HG02763 (cell line): Measurements from ENCODE around the gene SSRP1.

Experiments
- ATAC-seq: cut with Tn5 transposase; IDR thresholded peaks from one replicate; pipeline ENCODE4 v1.9.1; 2021; ENCODE audit warnings: mild to moderate bottlenecking, moderate library complexity; ENCODE audit not compliant: unreplicated experiment

Gene SSRP1

DNA sequence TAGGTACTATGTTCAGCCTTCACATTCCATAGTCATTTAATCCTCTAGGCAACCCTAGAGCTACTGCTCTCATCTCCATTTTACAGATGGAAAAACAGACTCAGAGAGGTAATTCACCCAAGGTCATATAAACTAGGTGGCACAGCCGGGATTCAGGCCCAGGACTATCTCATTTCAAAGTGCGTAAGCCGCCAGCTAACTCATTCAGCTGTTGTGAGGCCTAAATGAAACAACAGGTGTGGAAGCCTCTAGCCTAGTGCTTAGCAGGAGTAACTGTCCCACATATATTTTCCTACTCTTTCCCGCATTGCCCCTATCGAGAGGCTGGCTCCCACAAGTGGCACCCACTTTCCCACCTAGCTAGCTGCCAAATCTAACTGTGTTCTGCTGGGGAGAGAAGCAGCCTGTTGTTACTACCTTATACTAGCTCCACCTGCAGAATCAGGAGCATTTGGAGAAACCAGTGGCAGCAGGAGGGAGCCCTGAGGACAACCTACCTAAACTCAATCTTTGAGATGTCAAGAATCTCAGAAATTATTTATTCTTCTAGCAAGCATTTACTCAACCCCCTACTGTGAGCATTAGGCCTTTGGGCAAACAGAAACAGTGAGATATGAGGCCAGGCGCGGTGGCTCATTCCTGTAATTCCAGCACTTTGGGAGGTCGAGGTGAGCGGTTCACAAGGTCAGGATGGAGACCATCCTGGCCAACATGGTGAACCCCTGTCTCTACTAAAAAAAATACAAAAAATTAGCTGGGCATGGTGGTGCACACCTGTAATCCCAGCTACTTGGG, 24.4 kb upstream of the SSRP1 start:
- ATAC-seq = no peak

- ATAC-seq = no peak
Observed at GRCh38 chr11:57359396-57359795, 23.7 kb upstream of the SSRP1 start.

- no peak for ATAC-seq
Observed at GRCh38 chr11:57358991-57359390, 23.3 kb upstream of the SSRP1 start.

DNA sequence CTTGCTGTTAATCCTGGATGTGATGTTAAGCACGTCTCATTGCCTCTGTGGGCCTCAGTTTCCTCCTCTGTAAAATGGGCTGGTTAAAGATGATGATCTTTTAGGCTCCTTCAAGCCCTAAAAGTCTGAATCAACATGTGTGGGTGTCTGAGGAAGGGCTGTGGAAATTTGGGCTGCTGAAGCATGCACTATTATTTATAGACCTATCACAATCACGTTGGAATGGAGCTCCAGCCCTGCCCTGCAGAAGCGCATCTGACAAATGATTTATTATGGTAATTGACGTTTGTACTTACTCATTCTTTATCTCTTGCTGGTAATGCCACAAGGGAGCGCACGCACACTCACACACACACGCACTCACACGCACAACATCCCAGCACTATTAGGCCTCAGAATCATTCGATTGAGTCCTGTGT, 22.9 kb upstream of the SSRP1 start:
- no peak for ATAC-seq

- no peak for ATAC-seq
Observed at GRCh38 chr11:57357856-57358255, 22.2 kb upstream of the SSRP1 start.

- no peak for ATAC-seq
Observed at GRCh38 chr11:57357310-57357709, 21.6 kb upstream of the SSRP1 start.

DNA sequence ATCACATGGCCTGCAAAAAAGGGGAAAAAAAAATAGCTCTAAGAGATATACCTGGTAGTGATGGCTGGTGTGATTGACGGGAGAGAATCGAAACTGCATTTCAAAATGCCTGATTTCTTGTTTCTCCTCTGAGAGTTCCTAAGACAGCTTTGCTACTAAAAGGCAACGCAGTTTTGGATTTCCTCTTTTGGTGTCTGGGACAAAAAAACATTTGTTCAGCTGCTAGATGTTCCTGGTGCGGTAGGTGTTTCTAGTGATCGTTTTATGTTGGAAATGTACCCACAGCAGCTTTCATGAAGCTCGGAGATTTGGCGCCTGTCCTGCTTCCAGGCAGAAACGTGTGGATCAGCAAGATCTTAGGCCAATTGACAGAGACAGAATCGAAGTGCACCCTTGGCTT, 20.6 kb upstream of the SSRP1 start:
- ATAC-seq = no peak

GRCh38 chr11:57354699-57355098, 19.0 kb upstream of the SSRP1 start:
- no peak for ATAC-seq

- ATAC-seq = no peak
Observed at GRCh38 chr11:57353852-57354251, 18.2 kb upstream of the SSRP1 start.

GRCh38 chr11:57353446-57353845, 17.8 kb upstream of the SSRP1 start:
- no peak for ATAC-seq

GRCh38 chr11:57353036-57353435, 17.3 kb upstream of the SSRP1 start:
- no peak for ATAC-seq

GRCh38 chr11:57349491-57350274, 14.0 kb upstream of the SSRP1 start:
- no peak for ATAC-seq

DNA sequence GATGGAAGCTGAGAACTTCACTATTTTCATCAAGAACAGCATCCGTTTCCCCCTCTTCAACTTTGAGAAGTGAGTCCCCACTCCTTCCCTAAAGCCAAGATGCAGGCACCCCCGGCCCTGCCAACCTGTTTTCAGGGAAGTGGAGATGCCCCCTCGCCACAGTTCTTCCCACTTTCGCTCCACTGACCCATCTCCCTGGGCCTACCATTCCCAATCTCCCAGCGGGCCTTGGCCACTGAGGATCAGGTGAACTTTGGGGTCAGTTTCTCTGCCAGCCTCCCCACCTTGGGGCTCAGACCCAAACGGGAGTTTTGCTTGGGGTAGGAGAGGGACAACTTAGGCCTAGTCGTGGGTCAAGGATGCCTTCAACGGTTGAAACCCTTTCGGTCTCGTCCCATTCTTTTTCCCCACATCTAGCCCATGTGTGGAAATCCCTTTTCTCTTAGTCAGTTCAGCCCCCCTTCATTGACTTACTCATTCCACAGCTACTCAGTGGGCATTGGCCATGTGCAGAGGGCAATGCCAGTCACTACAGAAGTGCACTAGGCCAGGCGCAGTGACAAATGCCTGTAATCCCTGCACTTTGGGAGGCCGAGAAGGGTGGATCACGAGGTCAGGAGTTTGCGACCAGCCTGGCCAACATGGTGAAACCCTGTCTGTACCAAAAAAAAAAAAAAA, 13.1 kb upstream of the SSRP1 start:
- ATAC-seq = no peak

DNA sequence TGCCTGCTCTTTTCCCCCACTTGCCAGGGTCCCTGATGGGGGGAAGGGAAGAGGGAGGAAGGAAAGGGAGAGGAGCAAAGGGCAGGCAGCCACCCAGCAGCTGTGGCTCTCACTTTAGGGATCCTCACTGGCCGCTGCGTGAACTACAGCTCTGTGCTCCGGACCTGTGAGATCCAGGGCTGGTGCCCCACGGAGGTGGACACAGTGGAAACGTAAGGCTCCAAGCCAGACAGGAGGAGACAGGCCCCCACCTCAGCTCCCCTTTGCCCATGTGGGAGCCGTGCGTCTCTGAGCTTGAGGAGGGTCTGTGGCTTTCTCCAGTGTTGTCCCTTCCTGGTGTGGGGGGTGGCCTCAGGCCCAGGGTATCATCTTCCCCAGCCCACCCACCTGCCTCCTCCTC, 12.4 kb upstream of the SSRP1 start:
- ATAC-seq = no peak

- no peak for ATAC-seq
Observed at GRCh38 chr11:57347336-57347735, 11.6 kb upstream of the SSRP1 start.

DNA sequence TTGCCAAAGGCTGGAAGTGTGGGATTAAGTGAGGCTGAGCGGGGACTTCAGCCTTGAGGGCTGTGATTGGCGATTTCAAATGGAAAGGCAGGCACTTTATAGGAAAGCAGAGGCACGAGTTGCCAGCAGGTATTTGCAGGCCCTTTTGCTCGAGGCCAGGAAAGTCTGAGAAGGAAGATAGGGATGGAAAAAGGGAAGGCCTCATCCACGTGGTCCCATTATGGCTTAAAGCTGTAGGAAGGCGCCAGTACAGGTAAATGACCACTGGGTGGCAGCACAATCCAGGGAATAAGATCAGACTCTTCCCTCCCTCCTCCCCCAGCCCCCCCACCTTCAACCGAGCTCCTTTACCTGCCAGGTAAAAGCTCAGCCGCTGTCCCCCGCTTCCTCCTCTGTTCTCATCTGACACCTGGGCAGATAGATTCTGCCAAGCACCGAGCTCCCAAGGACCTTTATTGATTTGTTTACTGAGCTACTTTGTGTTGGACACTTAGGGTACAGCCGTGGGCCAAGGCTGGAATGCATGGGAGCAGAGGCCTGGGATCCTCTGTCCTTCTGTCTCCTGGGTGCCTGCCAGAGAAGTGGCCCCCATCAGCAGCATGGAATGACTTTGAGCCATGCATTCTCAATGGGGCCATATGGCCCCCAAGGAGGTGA, 10.0 kb upstream of the SSRP1 start:
- peak; percentile 65 for ATAC-seq

DNA sequence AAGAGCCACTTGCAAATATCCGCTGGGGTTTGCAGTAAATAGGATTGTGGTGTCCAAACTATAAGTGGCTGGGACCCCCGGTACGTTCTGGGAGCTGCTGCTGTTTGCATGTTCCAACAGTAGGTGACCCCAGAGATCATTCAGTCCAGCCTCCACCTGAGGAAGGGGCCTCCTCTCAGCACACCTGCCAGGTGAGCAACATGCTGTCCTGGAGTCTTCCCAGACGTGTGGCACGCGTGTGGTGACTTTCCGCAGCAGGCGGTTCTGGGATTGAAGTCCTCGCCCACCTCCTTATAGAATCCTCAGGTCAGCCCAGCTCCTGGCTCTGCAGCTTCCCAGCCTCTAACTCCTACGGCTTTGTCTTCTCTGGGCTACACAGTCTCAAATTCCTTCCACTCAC, 9.1 kb upstream of the SSRP1 start:
- ATAC-seq = no peak

DNA sequence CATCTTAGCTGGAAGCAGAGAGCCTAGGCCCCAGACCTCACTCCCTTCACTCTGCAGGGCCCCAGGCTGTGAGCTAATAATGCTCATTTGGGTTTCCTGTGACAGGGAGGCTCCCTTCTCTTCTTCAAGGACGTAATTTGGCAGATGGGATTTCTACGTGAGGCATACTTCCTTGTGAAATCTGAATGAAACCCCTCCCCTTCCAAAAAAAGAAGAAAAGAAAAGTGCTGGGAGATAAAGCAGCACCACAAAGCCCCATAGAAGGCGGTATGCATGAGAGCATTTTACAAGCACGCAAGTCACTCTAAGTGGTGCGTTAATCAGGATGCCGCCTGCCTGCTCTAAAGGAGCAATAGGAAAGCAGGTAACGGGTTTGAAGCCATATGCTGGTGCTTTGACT, 8.1 kb upstream of the SSRP1 start:
- no peak for ATAC-seq

- no peak for ATAC-seq
Observed at GRCh38 chr11:57342702-57343101, 7.0 kb upstream of the SSRP1 start.

GRCh38 chr11:57341250-57341808, 5.6 kb upstream of the SSRP1 start:
- no peak for ATAC-seq

GRCh38 chr11:57340039-57340615, 4.4 kb upstream of the SSRP1 start:
- ATAC-seq = no peak
